Hepatocyte (in vitro differentiated cells): ENCODE measurements around the gene CTXND1. TPM values are rescaled to one million over a fixed set of nuclear protein-coding genes. Genes with fewer than 3 reads are reported as not detected.

Experiments used
- DNase-seq: peaks from one replicate; pipeline ENCODE4 v3.0.0-alpha.2; 2016; ENCODE audit warnings: low spot score
- H2AFZ ChIP-seq: fragments of 200-600 bp; sonication (generic); 2 replicates; pipeline ENCODE4 v1.6.0; 2016; ENCODE audit warnings: antibody characterized with exemption, mild to moderate bottlenecking
- H3K27ac ChIP-seq: fragments of 200-600 bp; sonication (generic); 2 replicates; pipeline ENCODE4 v1.5.1; 2016; ENCODE audit warnings: mild to moderate bottlenecking
- H3K27me3 ChIP-seq: fragments of 200-600 bp; sonication (generic); 2 replicates; pipeline ENCODE4 v1.6.1; 2016
- H3K36me3 ChIP-seq: fragments of 200-600 bp; sonication (generic); replicated peaks from 2 replicates; pipeline ENCODE4 v1.5.1; 2016; ENCODE audit warnings: low read depth; ENCODE audit not compliant: insufficient read depth
- H3K4me1 ChIP-seq: fragments of 200-600 bp; sonication (generic); 2 replicates; pipeline ENCODE4 v1.5.1; 2016; ENCODE audit warnings: mild to moderate bottlenecking, moderate library complexity; ENCODE audit not compliant: insufficient read depth
- H3K4me2 ChIP-seq: fragments of 200-600 bp; sonication (generic); 2 replicates; pipeline ENCODE4 v1.6.0; 2016
- H3K4me3 ChIP-seq: fragments of 200-600 bp; sonication (generic); 2 replicates; pipeline ENCODE4 v1.5.1; 2016; ENCODE audit warnings: mild to moderate bottlenecking
- H3K79me2 ChIP-seq: fragments of 200-600 bp; sonication (generic); 2 replicates; pipeline ENCODE4 v1.6.0; 2017; ENCODE audit warnings: mild to moderate bottlenecking
- H3K9me2 ChIP-seq: fragments of 200-600 bp; sonication (generic); replicated peaks from 2 replicates; pipeline ENCODE4 v1.6.0; 2017; ENCODE audit warnings: mild to moderate bottlenecking; ENCODE audit not compliant: insufficient read depth
- H3K9me3 ChIP-seq: fragments of 200-600 bp; sonication (generic); 2 replicates; pipeline ENCODE4 v1.5.1; 2016; ENCODE audit warnings: low read depth, mild to moderate bottlenecking
- H4K20me1 ChIP-seq: fragments of 200-600 bp; sonication (generic); 2 replicates; pipeline ENCODE4 v1.6.0; 2016; ENCODE audit warnings: mild to moderate bottlenecking; ENCODE audit not compliant: insufficient read depth, poor library complexity, severe bottlenecking
- CTCF ChIP-seq: fragments of 200-600 bp; sonication (generic); IDR thresholded peaks from 2 replicates; pipeline ENCODE4 v1.5.1; 2016; ENCODE audit warnings: antibody characterized with exemption, mild to moderate bottlenecking; ENCODE audit not compliant: poor library complexity
- EZH2 ChIP-seq: fragments of 200-600 bp; sonication (generic); IDR thresholded peaks from 2 replicates; pipeline ENCODE4 v1.6.1; 2016; ENCODE audit warnings: antibody characterized with exemption, mild to moderate bottlenecking, borderline replicate concordance
- EZH2phosphoT487 ChIP-seq: fragments of 200-600 bp; sonication (generic); IDR thresholded peaks from one replicate; pipeline ENCODE4 v1.6.1; 2018; ENCODE audit warnings: antibody characterized with exemption, mild to moderate bottlenecking, low read depth, moderate library complexity; ENCODE audit not compliant: unreplicated experiment, severe bottlenecking
- WGBS: methylation state at CpG from one replicate; pipeline ENCODE4 v1.1.6; 2016; ENCODE audit warnings: low lambda C conversion rate; ENCODE audit errors: missing lambda C conversion rate; 5-methylcytosine and 5-hydroxymethylcytosine counted together
- polyA plus RNA-seq: library from polyadenylated mRNA; unstranded; fragments of >200 nt; fragmentation: Nextera tagmentation; extraction: Ambion mirVana; gene quantifications from 2 replicates; pipeline ENCODE4 v1.2.1, GENCODE V29; 2016
- total RNA-seq: library from RNA; depleted of rRNA; stranded (reverse); fragments of >200 nt; gene quantifications from 2 replicates; pipeline ENCODE4 v1.2.3, GENCODE V29; 2014

The CTXND1 gene
- total and polyA plus RNA-seq, 2 experiments from 2014 or later = 1.4 to 1.5 TPM

GRCh38 chr15:80170596-80170995 is 81.4 kb downstream of the CTXND1 start:
- no peaks in the 10 kb centered on the region for H3K9me2 ChIP-seq
- H3K9me3 ChIP-seq = no peaks in the 10 kb centered on the region
- no peak for DNase-seq
- no peaks in the 10 kb centered on the region for H3K36me3 ChIP-seq
- H3K4me2 ChIP-seq = no peak overlapping the region
- no peak overlapping the region for H3K4me3 ChIP-seq
- TF ChIP-seq EZH2phosphoT487 (no peak), CTCF (no peak), EZH2 (no peak)
- no peak overlapping the region for H3K27ac ChIP-seq
- H2AFZ ChIP-seq = no peak overlapping the region
- 93% methylated on average over 2 of the region's 2 CpGs for WGBS
- H3K4me1 ChIP-seq = no peaks in the 10 kb centered on the region
- no peaks in the 10 kb centered on the region for H3K27me3 ChIP-seq
- H3K79me2 ChIP-seq = no peaks in the 10 kb centered on the region
- no peaks in the 10 kb centered on the region for H4K20me1 ChIP-seq

- no peaks in the 10 kb centered on the region for H3K36me3 ChIP-seq
- no peak for DNase-seq
- 98% methylated on average over 12 of the region's 12 CpGs for WGBS
- H3K27me3 ChIP-seq = no peaks in the 10 kb centered on the region
- no peaks in the 10 kb centered on the region for H3K9me2 ChIP-seq
- no peaks in the 10 kb centered on the region for H4K20me1 ChIP-seq
- no peaks in the 10 kb centered on the region for H3K9me3 ChIP-seq
- H3K79me2 ChIP-seq = no peaks in the 10 kb centered on the region
- no peak overlapping the region for H3K4me3 ChIP-seq
- no peak overlapping the region for H2AFZ ChIP-seq
- no peak overlapping the region for H3K27ac ChIP-seq
- no peaks in the 10 kb centered on the region for H3K4me1 ChIP-seq
- H3K4me2 ChIP-seq = no peak overlapping the region
- TF ChIP-seq EZH2 = no peak
- TF ChIP-seq CTCF = no peak
- no peak for TF ChIP-seq EZH2phosphoT487
These were observed 82.2 kb downstream of the CTXND1 start for GRCh38 chr15:80169768-80170357.

- H3K4me1 ChIP-seq = no peaks in the 10 kb centered on the region
- H2AFZ ChIP-seq = no peak overlapping the region
- no peak overlapping the region for H3K27ac ChIP-seq
- no peaks in the 10 kb centered on the region for H3K9me3 ChIP-seq
- H3K9me2 ChIP-seq = no peaks in the 10 kb centered on the region
- WGBS = 69% methylated on average over 5 of the region's 5 CpGs
- H3K27me3 ChIP-seq = no peaks in the 10 kb centered on the region
- H3K4me2 ChIP-seq = no peak overlapping the region
- no peaks in the 10 kb centered on the region for H3K36me3 ChIP-seq
- no peak overlapping the region for H3K4me3 ChIP-seq
- H3K79me2 ChIP-seq = no peaks in the 10 kb centered on the region
- no peaks in the 10 kb centered on the region for H4K20me1 ChIP-seq
- no peak for DNase-seq
- no peak for TF ChIP-seq CTCF
- TF ChIP-seq EZH2phosphoT487 = no peak
- no peak for TF ChIP-seq EZH2
These were observed 83.6 kb downstream of the CTXND1 start for GRCh38 chr15:80168421-80168820.

- H3K4me3 ChIP-seq = no peak overlapping the region
- WGBS = 95% methylated on average over 8 of the region's 8 CpGs
- no peaks in the 10 kb centered on the region for H3K4me1 ChIP-seq
- no peaks in the 10 kb centered on the region for H4K20me1 ChIP-seq
- no peak overlapping the region for H2AFZ ChIP-seq
- H3K36me3 ChIP-seq = no peaks in the 10 kb centered on the region
- TF ChIP-seq EZH2phosphoT487 = no peak
- TF ChIP-seq EZH2 = no peak
- no peak for TF ChIP-seq CTCF
- no peak for DNase-seq
- no peaks in the 10 kb centered on the region for H3K9me2 ChIP-seq
- no peaks in the 10 kb centered on the region for H3K79me2 ChIP-seq
- no peaks in the 10 kb centered on the region for H3K27me3 ChIP-seq
- no peak overlapping the region for H3K4me2 ChIP-seq
- no peak overlapping the region for H3K27ac ChIP-seq
- no peaks in the 10 kb centered on the region for H3K9me3 ChIP-seq
These were observed 84.1 kb downstream of the CTXND1 start for GRCh38 chr15:80167936-80168335.
